Heart left ventricle (tissue), 16 donors: Measurements from ENCODE around the gene SNX11. TPM values are rescaled to one million over a fixed set of nuclear protein-coding genes. Genes with fewer than 3 reads are reported as not detected.

Experiments
- ATAC-seq, 4 donors: fragments of 200-7000 bp; cut with Tn5 transposase; one replicate each; pipeline ENCODE4 v1.9.1; 2020 to 2022; ENCODE audit warnings: moderate library complexity in 4 of 4, mild to moderate bottlenecking in 3 of 4, moderate number of reproducible peaks in 1 of 4
- DNase-seq, 5 donors: peaks; one replicate each; pipeline ENCODE4 v3.0.0-alpha.2; 2020
- H3K27ac ChIP-seq, 12 donors: fragments of 200-600 bp; sonication (generic) in 4 of 12; one replicate each; pipeline versions ENCODE4 v1.5.0 to v1.8.0; 2016 to 2022; ENCODE audit warnings: mild to moderate bottlenecking in 2 of 12
- H3K27me3 ChIP-seq, 9 donors: fragments of 200-600 bp; sonication (generic) in 2 of 9; one replicate each; pipeline versions ENCODE4 v1.5.1 to v1.8.0; 2016 to 2022; ENCODE audit warnings: mild to moderate bottlenecking in 3 of 9
- H3K36me3 ChIP-seq, 9 donors: fragments of 200-600 bp; sonication (generic) in 2 of 9; one replicate each; pipeline versions ENCODE4 v1.5.0 to v1.8.0; 2018 to 2022; ENCODE audit warnings: mild to moderate bottlenecking in 2 of 9
- H3K4me1 ChIP-seq, 12 donors: fragments of 200-600 bp; sonication (generic) in 4 of 12; one replicate each; pipeline versions ENCODE4 v1.5.0 to v1.8.0; 2016 to 2022; ENCODE audit warnings: mild to moderate bottlenecking in 3 of 12
- H3K4me3 ChIP-seq, 12 donors: fragments of 200-600 bp; sonication (generic) in 4 of 12; one replicate each; pipeline versions ENCODE4 v1.5.0 to v1.8.0; 2017 to 2022; ENCODE audit warnings: mild to moderate bottlenecking in 9 of 12, moderate library complexity in 4 of 12
- H3K9me3 ChIP-seq, 12 donors: fragments of 200-600 bp; sonication (generic) in 4 of 12; one replicate each; pipeline versions ENCODE4 v1.5.0 to v1.8.0; 2016 to 2022; ENCODE audit warnings: mild to moderate bottlenecking in 1 of 12
- CTCF ChIP-seq, 12 donors: fragments of 200-600 bp; sonication (generic) in 4 of 12; IDR thresholded peaks; one replicate each; pipeline versions ENCODE4 v1.5.0 to v1.8.0; 2018 to 2022; ENCODE audit warnings: antibody characterized with exemption in 12 of 12, mild to moderate bottlenecking in 5 of 12
- POLR2A ChIP-seq, 2 donors: fragments of 450-650 bp; IDR thresholded peaks; one replicate each; pipeline ENCODE4 v1.6.1; 2017; ENCODE audit warnings: antibody characterized with exemption in 2 of 2, mild to moderate bottlenecking in 2 of 2, moderate library complexity in 2 of 2
- WGBS, 4 donors: extraction: QIAGEN DNeasy Blood & Tissue Kit in 2 of 4; methylation state at CpG; one replicate each; pipeline versions ENCODE4 v1.1.5 to v1.1.7; 2013 to 2018; 5-methylcytosine and 5-hydroxymethylcytosine counted together
- intact Hi-C, 10 donors: fragments of 100-400 bp; cut with DNase I; formaldehyde crosslinking; loops; one replicate each; pipeline versions ENCODE4 v1.11.1 to v1.14.2; 2022
- polyA plus RNA-seq, 2 donors: library from polyadenylated mRNA; stranded (reverse); fragments of 200-250 nt; gene quantifications; one replicate each; pipeline ENCODE4 v1.2.3, GENCODE V29; 2013
- total RNA-seq, 9 donors: library from RNA; depleted of rRNA in 2 of 9; stranded (reverse); fragments of >200 nt in 2 of 9; fragmentation: NEBNext Ultra II Directional in 3 of 9; extraction: Animal tissue kit (Norgen Biotek cat#: 25700) in 3 of 9; gene quantifications; one replicate each; pipeline versions ENCODE4 v1.1.0 to v1.2.4, GENCODE V29; 2016 to 2023
- donor health status: ischemic (EF 13 %, LVEDD 7.1; RV severe dilation, severe dysfunction).
- donor health status: healthy with polysubstance abuse.
- donor health status: DM: no; HTN: yes; CAD: no.
- donor health status: DM: no; HTN: no; CAD: no.
- donor health status: ischemic (EF 25% LVEDD 6.9; RV normal size, moderate dysfunction).
- donor health status: ischemic (EF 25% LVEDD 5.7; RV mildly dilated, moderate dysfunction).
- donor health status: healthy.
- donor health status: DM: yes; HTN: yes; CAD: no.
- donor health status: ischemic (EF 35%, LVEDD 5.7; RV mildly dilated, moderate dysfunction).
- donor health status: nonischemic (EF 11% LVEDD 7.7; RV severe dilation, severe dysfunction).
- donor health status: DM: yes; HTN: yes; CAD: no.
- donor health status: PGD.
- donor health status: ischemic (EF 29% LVEDD 5.4; RV normal size, mild dysfunction).
- donor health status: nonischemic (EF 23%, LVEDD 6.1; RV moderate dilation, normal function).

Gene SNX11
- total and polyA plus RNA-seq, 11 donors, result 5.2 to 30.8 (median 11.3) TPM

- peaks cover 0 to 5% (median 0%) of the 10 kb centered on the region in 12 donors for H3K9me3 ChIP-seq
- H3K27me3 ChIP-seq, result no peaks in the 10 kb centered on the region
- intact Hi-C loops, result no loop called here
- H3K36me3 ChIP-seq, result no peaks in the 10 kb centered on the region
- no peak for DNase-seq
- no peak for TF ChIP-seq POLR2A (IDR thresholded peaks at IDR 0.05)
- TF ChIP-seq CTCF (IDR thresholded peaks at IDR 0.05), result no peak
- H3K4me1 ChIP-seq, result peaks cover 0 to 48% (median 21%) of the 10 kb centered on the region in 12 donors
- no peak for ATAC-seq
- WGBS, 4 donors, result 83 to 93% (median 85%) methylated on average over 7 of the region's 7 CpGs
- no peak overlapping the region for H3K27ac ChIP-seq
- no peak overlapping the region for H3K4me3 ChIP-seq
These were observed 3.1 kb upstream of the SNX11 start for GRCh38 chr17:48104440-48104839.

- Histone ChIP-seq H3K36me3 (no peaks in the 10 kb centered on the region), H3K4me1 (peaks cover 0 to 55% (median 22%) of the 10 kb centered on the region in 12 donors), H3K27ac (peak overlapping the region; percentile 86 to 98 (median 96)), H3K27me3 (no peaks in the 10 kb centered on the region), H3K4me3 (peak overlapping the region; percentile 73 to 97 (median 88)), H3K9me3 (peaks cover 0 to 5% (median 0%) of the 10 kb centered on the region in 12 donors)
- DNase-seq (no peak), ATAC-seq (no peak)
- WGBS, 4 donors, result 46 to 59% (median 48%) methylated on average over 13 of the region's 13 CpGs
- TF ChIP-seq CTCF (IDR thresholded peaks at IDR 0.05) (no peak), POLR2A (IDR thresholded peaks at IDR 0.05) (no peak)
- intact Hi-C loops, result no loop called here
These were observed 797 bp upstream of the SNX11 start for GRCh38 chr17:48106802-48107136.

GRCh38 chr17:48110761-48111160 lies 3.2 kb downstream of the SNX11 start:
- no peak for DNase-seq
- Histone ChIP-seq H3K4me1 (peaks cover 0 to 67% (median 22%) of the 10 kb centered on the region in 12 donors), H3K36me3 (peaks cover 0 to 34% (median 26%) of the 10 kb centered on the region in 9 donors), H3K9me3 (no peaks in the 10 kb centered on the region), H3K27ac (peak overlapping the region in 1 of 12 donors; percentile 51), H3K27me3 (no peaks in the 10 kb centered on the region), H3K4me3 (no peak overlapping the region)
- TF ChIP-seq POLR2A (IDR thresholded peaks at IDR 0.05) (no peak), CTCF (IDR thresholded peaks at IDR 0.05) (no peak)
- 63 to 74% (median 68%) methylated on average over 9 of the region's 9 CpGs for WGBS, 4 donors
- intact Hi-C loops, result no loop called here
- no peak for ATAC-seq

- TF ChIP-seq CTCF (IDR thresholded peaks at IDR 0.05) (no peak), POLR2A (IDR thresholded peaks at IDR 0.05) (no peak)
- 59 to 81% (median 67%) methylated on average over 2 of the region's 2 CpGs for WGBS, 4 donors
- H3K36me3 ChIP-seq, result peaks cover 0 to 45% (median 37%) of the 10 kb centered on the region in 9 donors
These were observed 4.3 kb downstream of the SNX11 start for GRCh38 chr17:48111937-48112241.

More at GRCh38 chr17:48111937-48112241, 4.3 kb downstream of the SNX11 start:
- DNase-seq (no peak), ATAC-seq (no peak)
- Histone ChIP-seq H3K27me3 (no peaks in the 10 kb centered on the region), H3K9me3 (no peaks in the 10 kb centered on the region), H3K4me3 (no peak overlapping the region), H3K4me1 (peaks cover 0 to 58% (median 20%) of the 10 kb centered on the region in 12 donors), H3K27ac (peak overlapping the region in 1 of 12 donors; percentile 86)
- intact Hi-C loops, result no loop called here
